ENCODE measurements around the gene BEST1.
"Not testable (repeated sequence)": the region's sequence is repeated elsewhere in the genome, so short reads cannot be mapped to it uniquely, and the experiment has no call there.

The BEST1 gene

DNA sequence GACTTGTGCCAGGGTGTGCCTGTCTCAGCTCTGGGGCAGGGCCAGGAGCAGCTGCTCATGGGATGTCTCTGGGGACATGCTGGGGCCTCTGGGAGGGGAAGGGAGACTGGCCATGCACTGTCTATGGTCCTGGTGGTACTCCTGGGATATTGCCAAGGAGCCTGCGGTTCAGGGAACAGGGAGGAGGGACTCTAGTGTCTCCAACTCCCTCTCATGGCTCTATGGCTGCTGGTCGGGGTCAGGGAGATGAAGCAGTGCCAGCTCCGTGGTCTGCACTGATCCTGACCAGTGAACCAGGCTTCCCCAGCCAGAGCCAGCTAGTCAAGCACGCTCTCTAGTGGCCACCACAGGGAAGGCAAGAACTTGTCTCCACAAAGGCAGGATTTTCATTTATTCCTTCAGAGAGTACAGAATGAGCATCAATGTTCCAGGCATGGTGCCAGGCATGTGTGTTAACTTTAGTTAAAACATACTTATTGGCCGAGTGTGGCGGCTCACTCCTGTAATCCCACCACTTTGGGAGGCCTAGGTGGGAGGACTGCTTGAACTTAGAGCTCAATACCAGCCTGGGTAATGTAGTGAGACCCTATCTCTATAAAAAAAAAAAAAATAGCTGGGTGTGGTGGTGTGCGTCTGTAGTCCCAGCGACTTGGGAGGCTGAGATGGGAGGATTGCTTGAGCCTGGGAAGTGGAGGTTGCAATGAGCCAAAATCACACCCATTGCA lies 2.5 kb upstream of the BEST1 start:
- DNase-seq (ENCODE audit: low read depth in 2 of 2, low spot score in 1 of 2), result peak in 1 of 2 donors; percentile 49

DNA sequence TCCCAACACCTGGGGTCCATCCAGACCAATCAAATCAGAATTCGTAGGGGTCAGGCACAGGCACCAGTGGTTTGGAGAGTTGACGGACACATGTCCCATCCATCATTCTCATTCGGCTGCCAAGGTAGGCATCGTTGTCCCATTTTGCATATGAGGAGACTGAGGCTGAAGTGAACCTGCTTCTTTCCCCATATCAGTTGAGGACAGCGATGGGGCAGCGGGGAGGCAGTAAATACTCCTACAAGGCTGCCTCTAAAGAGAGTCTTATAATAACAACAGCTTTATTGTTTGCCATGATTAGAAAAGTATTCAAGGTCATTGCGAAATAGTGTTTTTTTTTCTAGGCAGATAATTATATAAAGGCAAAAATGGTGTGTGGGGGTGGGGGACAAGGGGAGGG lies 1.6 kb upstream of the BEST1 start:
- no peak for DNase-seq (ENCODE audit: low read depth in 2 of 2, low spot score in 1 of 2)

DNA sequence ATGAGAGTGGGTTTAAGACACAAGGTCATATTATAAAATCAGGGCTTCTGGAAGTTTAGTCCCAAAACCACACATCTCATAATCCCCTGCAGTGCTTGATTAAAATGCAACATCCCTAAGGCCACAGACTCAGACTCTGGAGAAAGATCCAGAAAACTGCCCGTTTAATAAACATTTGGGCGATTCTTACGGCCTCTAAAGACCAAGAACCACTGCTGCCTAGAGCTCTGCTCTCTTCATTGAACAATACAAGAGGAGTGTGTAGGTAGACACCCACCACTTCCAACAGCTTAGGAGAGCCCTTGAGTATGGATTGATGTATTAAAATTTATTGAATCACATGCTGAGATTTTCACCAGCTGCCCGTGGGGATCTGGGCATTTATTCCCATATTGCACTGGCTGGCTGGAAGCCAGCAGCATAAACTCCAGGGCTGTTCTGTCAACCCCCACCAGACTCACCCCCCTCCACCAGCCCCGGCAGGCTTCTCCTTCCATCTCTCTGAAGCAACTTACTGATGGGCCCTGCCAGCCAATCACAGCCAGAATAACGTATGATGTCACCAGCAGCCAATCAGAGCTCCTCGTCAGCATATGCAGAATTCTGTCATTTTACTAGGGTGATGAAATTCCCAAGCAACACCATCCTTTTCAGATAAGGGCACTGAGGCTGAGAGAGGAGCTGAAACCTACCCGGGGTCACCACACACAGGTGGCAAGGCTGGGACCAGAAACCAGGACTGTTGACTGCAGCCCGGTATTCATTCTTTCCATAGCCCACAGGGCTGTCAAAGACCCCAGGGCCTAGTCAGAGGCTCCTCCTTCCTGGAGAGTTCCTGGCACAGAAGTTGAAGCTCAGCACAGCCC lies 749 bp upstream of the BEST1 start:
- no peak for DNase-seq (ENCODE audit: low read depth in 2 of 2, low spot score in 1 of 2)

DNA sequence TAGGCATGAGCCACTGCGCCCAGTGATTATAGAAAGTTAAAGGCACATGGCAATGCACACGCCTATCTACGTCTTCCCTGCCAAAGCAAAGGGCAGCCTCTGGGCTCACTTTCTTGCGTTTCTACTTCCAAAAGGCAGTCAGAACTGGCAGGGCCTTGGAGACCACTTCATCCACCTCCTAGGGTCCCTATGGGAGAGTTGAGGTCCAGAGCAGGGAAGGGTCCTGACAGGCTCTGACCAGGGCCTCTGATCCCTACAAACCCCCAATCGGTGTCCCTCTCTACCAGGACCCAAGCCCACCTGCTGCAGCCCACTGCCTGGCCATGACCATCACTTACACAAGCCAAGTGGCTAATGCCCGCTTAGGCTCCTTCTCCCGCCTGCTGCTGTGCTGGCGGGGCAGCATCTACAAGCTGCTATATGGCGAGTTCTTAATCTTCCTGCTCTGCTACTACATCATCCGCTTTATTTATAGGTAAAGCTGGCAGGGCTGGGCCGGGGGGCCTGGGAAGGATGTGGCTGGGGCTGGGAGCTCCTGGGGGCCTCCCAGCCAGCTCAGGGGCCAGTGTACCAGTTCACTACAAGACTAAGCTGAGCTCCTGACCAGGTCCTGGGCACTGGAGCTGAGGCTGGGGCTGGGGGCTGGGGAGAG lies 1.5 kb downstream of the BEST1 start:
- no peak for DNase-seq (ENCODE audit: low read depth in 2 of 2, low spot score in 1 of 2)

DNA sequence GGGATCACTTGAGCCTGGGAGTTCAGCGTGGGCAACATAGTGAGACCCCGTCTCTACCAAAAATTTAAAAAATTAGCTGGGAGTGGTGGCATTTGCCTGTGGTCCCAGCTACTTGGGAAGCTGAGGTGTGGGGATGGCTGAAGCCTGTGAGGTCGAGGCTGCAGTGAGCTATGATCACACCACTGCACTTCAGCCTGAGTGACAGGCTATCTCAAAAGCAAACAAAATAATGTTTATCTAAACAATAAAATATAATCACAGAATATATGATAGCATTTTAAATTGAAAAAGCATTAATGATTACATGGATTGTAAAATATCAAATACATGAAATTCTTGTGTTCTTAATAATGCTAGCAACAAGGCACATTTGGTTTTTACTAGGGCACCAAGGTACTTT lies 2.7 kb downstream of the BEST1 start:
- DNase-seq (ENCODE audit: low read depth in 2 of 2, low spot score in 1 of 2), result no peak

DNA sequence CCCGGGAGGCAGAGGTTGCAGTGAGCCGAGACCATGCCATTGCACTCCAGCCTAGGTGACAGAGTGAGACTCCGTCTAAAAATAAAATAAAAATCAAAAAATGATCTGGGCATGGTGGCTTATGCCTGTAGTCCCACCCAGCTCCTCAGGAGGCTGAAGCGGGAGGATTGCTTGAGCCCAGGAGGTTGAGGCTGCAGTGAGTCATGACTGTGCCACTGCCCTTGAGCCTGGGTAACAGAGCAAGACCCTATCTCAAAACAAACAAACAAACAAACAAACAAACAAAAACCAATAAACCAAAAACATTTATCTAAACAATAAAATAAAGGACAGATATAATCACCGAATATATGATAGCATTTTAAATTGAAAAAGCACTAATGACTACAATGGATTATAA lies 3.5 kb downstream of the BEST1 start:
- not testable (repeated sequence) for DNase-seq (ENCODE audit: low read depth in 2 of 2, low spot score in 1 of 2)

DNA sequence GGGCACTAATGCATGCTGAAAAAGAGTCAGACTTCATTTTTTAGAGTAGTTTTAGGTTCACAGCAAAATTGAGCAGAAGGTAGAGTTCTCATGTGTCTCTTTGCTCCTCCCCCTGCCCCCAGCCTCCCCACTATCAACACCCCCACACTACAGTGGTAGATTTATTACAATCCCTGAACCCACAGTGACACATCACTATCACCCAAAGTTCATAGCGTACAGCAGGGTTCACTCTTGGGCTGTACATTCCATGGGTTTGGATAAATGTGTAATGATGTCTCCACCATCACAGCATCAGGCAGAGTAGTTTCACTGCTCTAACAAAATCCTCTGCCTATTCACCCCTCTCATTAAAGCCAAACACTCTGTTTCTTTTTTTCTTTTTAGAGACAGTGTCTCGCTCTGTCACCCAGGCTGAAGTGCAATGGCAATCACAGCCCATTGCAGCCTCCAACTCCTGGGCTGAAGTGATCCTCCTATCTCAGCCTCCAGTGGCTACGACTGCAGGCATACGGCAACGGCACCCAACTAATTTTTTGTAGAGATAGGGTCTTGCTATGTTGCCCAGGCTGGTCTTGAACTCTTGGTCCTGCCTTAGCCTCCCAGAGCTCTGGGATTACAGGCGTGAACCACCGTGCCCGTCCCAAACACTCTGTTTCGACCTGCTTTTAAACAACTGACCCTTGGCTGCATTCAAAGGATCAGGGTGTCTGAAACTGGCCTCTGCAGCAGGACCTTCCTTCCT lies 4.1 kb downstream of the BEST1 start:
- no peak for DNase-seq (ENCODE audit: low read depth in 2 of 2, low spot score in 1 of 2)

DNA sequence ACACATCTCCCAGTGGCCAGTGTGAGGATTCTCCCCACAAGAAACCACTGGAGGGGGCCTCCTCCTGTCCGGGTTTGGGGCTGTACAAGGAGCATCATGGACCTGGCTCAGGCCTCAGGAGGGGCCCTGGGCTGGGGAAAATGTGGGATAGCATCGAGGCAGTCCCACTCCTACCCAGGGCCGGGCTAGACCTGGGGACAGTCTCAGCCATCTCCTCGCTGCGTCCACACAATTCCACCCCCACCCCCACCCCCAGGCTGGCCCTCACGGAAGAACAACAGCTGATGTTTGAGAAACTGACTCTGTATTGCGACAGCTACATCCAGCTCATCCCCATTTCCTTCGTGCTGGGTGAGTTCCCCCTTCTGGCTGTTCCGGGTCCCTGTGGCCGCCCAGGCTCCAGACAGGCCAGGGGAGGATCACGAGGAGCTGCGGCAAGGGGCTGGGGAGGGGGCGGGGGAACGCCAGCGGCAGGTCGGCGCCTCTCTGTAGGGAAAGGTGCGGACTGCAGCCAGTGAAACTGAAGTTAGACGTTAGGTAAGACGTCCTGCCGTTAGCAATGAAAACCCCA lies 4.8 kb downstream of the BEST1 start:
- DNase-seq (ENCODE audit: low read depth in 2 of 2, low spot score in 1 of 2), result no peak

DNA sequence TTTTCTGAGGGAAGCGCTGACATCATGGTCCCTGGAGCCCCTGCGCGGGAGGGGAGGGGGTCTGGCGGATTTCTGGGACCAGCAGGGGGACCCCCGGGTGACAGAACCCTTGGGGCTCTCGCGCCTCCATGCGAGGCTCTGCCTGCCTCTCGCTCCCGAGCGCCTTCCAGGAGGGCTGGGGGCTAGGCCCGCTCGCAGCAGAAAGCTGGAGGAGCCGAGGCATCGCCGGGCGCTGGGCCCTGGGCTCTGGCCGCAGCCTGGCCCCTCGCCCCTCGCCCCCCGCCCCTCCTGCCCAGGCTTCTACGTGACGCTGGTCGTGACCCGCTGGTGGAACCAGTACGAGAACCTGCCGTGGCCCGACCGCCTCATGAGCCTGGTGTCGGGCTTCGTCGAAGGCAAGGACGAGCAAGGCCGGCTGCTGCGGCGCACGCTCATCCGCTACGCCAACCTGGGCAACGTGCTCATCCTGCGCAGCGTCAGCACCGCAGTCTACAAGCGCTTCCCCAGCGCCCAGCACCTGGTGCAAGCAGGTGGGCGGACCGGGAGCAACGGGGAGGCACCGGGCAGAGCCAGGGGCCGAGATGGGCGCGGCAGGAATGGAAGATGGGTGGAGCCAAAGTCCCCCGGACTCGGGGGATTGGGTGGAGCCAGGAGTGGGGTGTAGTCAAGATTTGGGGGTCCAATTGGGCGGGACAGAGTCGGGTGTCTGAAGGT lies 5.4 kb downstream of the BEST1 start:
- no peak for DNase-seq (ENCODE audit: low read depth in 2 of 2, low spot score in 1 of 2)

DNA sequence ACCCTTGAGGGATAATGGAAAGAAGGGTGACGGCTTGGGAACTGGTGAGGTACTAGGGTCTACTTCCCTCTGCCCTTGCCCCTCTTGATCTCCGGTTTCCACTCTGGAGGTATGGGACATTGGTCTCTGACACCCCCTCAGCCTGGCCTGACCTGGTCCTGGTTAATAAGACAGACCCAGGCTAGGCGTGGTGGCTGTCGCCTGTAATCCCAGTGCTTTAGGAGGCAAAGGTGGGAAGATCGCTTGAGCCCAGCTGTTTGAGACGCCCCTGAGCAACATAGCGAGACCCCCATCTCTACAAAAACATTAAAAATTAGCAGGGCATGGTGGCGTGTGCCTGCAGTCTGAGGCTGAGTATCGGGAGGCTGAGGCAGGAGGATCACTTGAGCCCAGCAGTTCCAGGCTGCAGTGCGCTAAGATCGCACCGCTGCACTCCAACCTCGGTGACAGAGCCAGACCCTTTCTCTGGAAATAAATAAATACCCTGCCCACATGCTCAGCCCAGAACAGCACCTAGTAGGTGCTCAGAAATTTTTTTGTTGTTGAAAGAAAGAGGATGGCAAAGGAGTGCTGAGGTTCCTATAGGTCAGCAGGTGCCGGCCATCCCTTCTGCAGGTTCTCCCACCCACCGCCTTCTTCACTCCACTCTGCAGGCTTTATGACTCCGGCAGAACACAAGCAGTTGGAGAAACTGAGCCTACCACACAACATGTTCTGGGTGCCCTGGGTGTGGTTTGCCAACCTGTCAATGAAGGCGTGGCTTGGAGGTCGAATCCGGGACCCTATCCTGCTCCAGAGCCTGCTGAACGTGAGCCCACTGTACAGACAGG lies 6.3 kb downstream of the BEST1 start:
- no peak for DNase-seq (ENCODE audit: low read depth in 2 of 2, low spot score in 1 of 2)

DNA sequence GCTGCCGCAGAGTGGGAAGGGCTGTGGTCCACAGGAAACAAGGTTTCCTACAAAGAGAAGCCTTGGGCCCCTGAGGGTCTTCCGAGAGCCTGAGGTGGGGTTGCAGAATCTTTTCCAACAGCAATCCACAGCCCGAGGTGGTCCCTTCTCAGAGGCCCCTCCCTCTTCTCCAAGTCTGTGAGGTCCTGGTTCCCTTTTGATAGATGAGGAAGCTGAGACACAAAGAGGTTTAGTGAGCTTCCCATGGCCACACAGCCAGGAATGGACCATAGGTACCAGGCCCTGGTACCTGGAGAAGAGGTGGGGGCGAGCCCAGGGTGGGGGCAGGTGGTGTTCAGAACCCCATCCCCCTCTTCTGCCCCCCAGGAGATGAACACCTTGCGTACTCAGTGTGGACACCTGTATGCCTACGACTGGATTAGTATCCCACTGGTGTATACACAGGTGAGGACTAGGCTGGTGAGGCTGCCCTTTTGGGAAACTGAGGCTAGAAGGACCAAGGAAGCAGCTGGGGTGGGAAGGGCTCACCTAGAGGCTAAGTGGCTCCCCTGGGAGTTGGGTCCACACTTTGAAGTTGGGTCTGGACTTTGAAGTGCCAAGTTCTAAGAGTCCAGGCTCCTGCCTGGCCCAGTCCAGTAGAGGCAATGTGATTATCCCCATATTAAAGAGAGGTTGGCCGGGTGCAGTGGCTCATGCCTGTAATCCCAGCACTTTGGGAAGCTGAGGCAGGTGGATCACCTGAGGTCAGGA lies 7.0 kb downstream of the BEST1 start:
- no peak for DNase-seq (ENCODE audit: low read depth in 2 of 2, low spot score in 1 of 2)

DNA sequence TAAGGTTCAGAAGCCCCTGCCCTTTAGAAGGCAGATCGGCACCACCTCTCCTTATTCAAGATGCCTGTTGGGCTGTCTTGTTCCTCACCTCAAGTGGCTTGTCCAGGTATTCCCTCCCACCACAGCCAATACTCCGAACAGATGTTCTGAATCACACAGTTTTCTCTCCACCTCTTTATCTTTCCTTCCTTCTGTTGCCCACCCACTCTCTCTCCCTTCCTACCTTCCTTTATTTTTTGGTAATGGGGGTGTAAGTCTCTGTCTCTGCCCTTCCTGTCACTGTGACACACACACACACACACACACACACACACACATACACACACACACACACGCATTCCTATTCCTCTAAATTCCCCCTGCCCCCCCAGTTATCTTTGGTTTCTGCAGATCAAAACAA lies 8.4 kb downstream of the BEST1 start:
- no peak for DNase-seq (ENCODE audit: low read depth in 2 of 2, low spot score in 1 of 2)

DNA sequence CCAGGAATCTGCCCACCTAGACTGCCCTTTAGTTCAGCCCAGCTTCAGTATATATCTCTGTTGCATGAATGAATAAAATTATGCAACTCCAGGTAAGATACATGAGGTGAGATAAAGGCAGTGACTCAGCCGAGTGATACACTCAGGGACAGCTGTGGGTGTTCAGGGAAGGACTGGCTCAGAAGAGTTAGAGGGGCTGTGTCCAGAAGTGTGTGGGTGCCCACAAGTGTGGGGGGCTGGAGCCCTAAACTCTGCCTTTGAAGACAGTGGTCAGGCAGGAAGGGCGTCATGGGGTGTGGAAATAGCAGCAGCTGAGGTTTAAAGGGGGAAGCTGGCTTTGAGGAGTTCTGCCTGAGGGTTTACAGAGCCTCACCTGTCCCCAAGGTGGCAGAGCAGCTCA lies 9.0 kb downstream of the BEST1 start:
- no peak for DNase-seq (ENCODE audit: low read depth in 2 of 2, low spot score in 1 of 2)

DNA sequence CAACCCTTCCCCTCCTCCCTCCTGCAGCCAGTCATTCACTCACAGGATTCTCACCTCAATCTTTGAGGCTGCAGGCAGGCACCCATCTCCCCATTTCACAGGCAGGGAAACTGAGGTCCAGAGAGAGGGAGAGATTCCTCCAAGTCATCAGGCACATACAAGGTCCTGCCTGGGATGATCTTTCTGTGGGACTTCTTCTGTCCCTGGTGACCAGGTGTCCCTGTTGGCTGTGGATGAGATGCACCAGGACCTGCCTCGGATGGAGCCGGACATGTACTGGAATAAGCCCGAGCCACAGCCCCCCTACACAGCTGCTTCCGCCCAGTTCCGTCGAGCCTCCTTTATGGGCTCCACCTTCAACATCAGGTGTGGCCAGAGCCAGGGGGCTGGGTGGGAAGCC lies 9.5 kb downstream of the BEST1 start:
- DNase-seq (ENCODE audit: low read depth in 2 of 2, low spot score in 1 of 2), result no peak

DNA sequence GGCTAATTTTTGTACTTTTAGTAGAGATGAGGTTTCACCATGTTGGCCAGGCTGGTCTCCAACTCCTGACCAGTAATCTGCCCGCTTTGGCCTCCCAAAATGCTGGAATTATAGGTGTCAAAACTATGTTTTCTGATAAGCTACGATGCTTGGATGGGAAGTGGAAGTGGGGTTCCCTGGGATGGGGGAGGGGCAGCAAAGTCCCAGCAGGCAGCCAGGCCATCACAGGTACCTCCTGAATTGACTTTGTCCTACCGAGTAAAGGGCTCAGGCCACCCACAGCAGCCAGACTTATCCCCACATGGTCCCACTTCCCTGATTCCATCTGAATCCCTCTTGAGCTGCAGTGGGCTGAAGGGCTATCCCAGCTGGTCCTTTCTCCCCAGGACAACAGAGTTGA lies 10.4 kb downstream of the BEST1 start:
- no peak for DNase-seq (ENCODE audit: low read depth in 2 of 2, low spot score in 1 of 2)

DNA sequence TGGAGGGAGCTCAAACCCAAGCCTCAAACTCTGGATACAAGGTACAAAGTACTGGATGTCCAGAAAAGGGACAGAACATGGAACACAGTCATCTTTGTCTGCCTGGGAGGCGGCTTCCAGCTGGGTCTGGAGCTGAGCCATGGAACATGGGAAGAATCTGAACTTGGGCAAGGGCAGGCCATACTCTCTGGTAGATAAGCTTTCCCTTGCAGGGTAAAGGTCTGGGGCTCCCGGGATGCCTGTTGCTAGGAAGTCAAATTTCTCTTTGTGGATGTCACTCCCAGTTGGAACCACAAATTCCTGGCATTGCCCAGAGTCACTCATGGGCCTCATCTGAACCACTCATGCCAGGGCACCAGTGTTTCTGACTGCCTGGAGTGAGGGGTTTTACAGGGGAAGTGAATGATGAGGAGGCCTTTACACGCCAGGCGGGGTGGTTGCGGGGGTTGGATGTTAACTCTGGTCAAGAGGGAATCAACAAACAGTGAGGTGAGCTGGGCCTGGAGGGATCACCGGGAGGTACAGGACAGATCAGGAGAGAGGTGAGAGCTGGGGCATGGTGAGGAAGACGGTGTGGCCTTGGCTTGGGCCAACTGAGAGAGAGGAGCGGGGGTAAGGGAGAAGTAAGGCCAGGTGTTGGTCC lies 11.5 kb downstream of the BEST1 start:
- no peak for DNase-seq (ENCODE audit: low read depth in 2 of 2, low spot score in 1 of 2)

DNA sequence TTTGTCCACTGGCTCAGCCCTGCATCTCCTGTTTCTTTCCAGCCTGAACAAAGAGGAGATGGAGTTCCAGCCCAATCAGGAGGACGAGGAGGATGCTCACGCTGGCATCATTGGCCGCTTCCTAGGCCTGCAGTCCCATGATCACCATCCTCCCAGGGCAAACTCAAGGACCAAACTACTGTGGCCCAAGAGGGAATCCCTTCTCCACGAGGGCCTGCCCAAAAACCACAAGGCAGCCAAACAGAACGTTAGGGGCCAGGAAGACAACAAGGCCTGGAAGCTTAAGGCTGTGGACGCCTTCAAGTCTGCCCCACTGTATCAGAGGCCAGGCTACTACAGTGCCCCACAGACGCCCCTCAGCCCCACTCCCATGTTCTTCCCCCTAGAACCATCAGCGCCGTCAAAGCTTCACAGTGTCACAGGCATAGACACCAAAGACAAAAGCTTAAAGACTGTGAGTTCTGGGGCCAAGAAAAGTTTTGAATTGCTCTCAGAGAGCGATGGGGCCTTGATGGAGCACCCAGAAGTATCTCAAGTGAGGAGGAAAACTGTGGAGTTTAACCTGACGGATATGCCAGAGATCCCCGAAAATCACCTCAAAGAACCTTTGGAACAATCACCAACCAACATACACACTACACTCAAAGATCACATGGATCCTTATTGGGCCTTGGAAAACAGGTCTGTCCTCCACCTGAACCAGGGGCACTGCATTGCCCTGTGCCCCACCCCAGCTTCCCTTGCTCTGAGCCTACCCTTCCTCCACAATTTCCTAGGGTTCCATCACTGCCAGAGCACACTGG lies 12.3 kb downstream of the BEST1 start:
- no peak for DNase-seq (ENCODE audit: low read depth in 2 of 2, low spot score in 1 of 2)

DNA sequence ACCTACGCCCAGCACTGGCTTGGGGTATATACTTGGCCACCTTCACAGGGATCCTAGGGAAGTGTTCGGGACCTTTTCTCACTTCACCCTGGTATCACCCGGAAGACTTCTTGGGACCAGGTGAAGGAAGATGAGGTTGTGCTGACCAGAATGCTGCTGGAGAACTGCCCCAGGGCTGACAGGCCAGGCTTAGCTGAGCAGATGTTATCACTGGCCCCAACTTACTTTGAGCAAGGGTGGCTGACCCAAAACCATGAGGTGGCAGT lies 12.8 kb downstream of the BEST1 start:
- no peak for DNase-seq (ENCODE audit: low read depth in 2 of 2, low spot score in 1 of 2)

Measured in stimulated activated CD8-positive, alpha-beta memory T cell treated with anti-CD3 and anti-CD28 coated beads, Interleukin-4, amount 100 ng/mL, for 1 hour (primary cell).